Muscle layer of duodenum (tissue), 2 donors: Measurements from ENCODE around the gene IWS1.

ENCODE experiments used
- H3K27ac ChIP-seq: one replicate; pipeline ENCODE4 v1.7.0; 2013; ENCODE audit warnings: mild to moderate bottlenecking, low read length
- H3K27me3 ChIP-seq: one replicate; pipeline ENCODE4 v1.7.0; 2013; ENCODE audit warnings: low read depth, mild to moderate bottlenecking, control low read depth, low read length
- H3K36me3 ChIP-seq, 2 donors: one replicate each; pipeline ENCODE4 v1.7.0; 2013; ENCODE audit warnings: low read length in 2 of 2, control low read depth in 1 of 2, mild to moderate bottlenecking in 1 of 2; ENCODE audit not compliant: insufficient read depth in 2 of 2, control insufficient read depth in 1 of 2
- H3K4me1 ChIP-seq, 2 donors: one replicate each; pipeline ENCODE4 v1.7.0; 2013; ENCODE audit warnings: low read length in 2 of 2, mild to moderate bottlenecking in 2 of 2, control low read depth in 1 of 2, moderate library complexity in 1 of 2; ENCODE audit not compliant: insufficient read depth in 2 of 2, control insufficient read depth in 1 of 2
- H3K4me3 ChIP-seq, 2 donors: one replicate each; pipeline ENCODE4 v1.7.0; 2013; ENCODE audit warnings: low read length in 2 of 2, low read depth in 1 of 2, mild to moderate bottlenecking in 1 of 2
- H3K9me3 ChIP-seq, 2 donors: one replicate each; pipeline ENCODE4 v1.7.0; 2013; ENCODE audit warnings: low read length in 2 of 2, control low read depth in 1 of 2, mild to moderate bottlenecking in 1 of 2; ENCODE audit not compliant: control insufficient read depth in 1 of 2
- donor health status: healthy.

IWS1 gene

DNA sequence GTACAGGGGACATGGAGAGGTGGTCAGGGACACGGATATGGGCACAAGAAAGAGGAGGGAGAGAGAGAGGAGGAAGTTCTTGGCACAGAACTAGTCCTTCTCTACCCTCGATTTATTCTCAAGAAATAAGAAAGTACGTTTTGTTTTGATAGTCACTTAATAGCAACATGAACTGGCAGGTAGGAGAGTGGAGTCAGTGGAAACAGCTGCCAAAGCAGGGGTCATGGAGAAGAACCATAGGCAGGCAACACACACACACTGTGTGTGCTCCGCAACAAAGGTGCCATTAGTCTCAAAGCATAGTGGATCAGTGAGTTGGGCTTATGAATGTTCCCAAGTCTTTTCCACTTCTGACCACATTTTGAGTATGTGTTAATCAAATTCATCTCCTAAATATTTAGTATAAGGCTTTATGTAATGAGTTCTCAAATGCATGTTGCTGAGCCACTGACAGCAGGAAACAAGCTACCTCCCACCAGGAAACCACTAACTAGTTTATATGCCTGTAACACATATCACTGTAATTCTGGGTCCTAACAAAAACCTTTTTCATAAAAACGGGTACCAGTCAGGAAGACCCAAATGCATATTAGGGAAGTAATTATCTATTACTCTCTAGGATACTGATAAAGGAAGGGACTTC, 41.1 kb downstream of the IWS1 start:
- Histone ChIP-seq H3K27ac (no peak overlapping the region), H3K27me3 (no peaks in the 10 kb centered on the region), H3K4me1 (no peaks in the 10 kb centered on the region), H3K4me3 (no peak overlapping the region), H3K36me3 (peaks cover 71 to 75% of the 10 kb centered on the region in 2 donors), H3K9me3 (no peaks in the 10 kb centered on the region)

GRCh38 chr2:127482031-127482430, 44.3 kb downstream of the IWS1 start:
- Histone ChIP-seq H3K27me3 (no peaks in the 10 kb centered on the region), H3K36me3 (peaks cover 50 to 52% of the 10 kb centered on the region in 2 donors), H3K27ac (no peak overlapping the region), H3K4me1 (no peaks in the 10 kb centered on the region), H3K9me3 (no peaks in the 10 kb centered on the region), H3K4me3 (no peak overlapping the region)

GRCh38 chr2:127479866-127480743, 46.2 kb downstream of the IWS1 start:
- H3K9me3 ChIP-seq: no peaks in the 10 kb centered on the region
- H3K4me3 ChIP-seq: no peak overlapping the region
- peaks cover 31 to 33% of the 10 kb centered on the region in 2 donors for H3K36me3 ChIP-seq
- H3K4me1 ChIP-seq: no peaks in the 10 kb centered on the region
- H3K27ac ChIP-seq: no peak overlapping the region
- no peaks in the 10 kb centered on the region for H3K27me3 ChIP-seq

DNA sequence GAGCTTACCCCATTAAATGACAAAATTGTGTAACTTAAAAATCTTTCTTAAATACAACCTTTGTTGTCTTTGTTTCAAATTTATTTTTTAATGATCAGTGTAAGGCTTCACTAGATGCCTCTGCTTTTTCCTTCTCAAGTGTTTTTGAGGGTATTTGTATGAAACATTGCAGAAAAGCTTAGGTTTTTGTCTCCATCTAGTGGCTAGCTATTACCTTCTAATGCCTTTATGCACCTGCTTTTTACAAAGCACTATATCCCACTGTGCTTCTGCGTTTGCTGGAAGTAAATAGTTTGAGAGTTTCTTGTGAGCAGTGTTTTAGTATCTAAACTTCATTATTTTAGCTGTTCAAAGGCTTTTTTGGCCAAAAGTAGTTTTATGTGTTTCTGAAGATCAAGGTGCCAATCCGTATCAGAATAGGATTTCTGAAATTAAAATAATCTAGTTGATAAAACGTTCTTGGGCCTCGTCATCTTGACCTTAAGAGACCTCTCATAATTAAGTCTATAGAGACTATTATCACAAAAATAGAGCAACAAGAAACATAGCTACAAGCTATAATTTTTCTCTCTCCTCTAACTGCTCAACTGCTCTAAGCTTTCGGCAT, 47.0 kb downstream of the IWS1 start:
- Histone ChIP-seq H3K27me3 (no peaks in the 10 kb centered on the region), H3K4me1 (no peaks in the 10 kb centered on the region), H3K9me3 (no peaks in the 10 kb centered on the region), H3K27ac (no peak overlapping the region), H3K4me3 (no peak overlapping the region), H3K36me3 (peaks cover 29 to 30% of the 10 kb centered on the region in 2 donors)

- H3K36me3 ChIP-seq: peaks cover 8 to 9% of the 10 kb centered on the region in 2 donors
- H3K27ac ChIP-seq: no peak overlapping the region
- H3K27me3 ChIP-seq: no peaks in the 10 kb centered on the region
- H3K4me3 ChIP-seq: no peak overlapping the region
- H3K4me1 ChIP-seq: no peaks in the 10 kb centered on the region
- no peaks in the 10 kb centered on the region for H3K9me3 ChIP-seq
Measured at GRCh38 chr2:127475788-127476187, 50.5 kb downstream of the IWS1 start.

GRCh38 chr2:127472268-127472667, 54.0 kb downstream of the IWS1 start:
- no peak overlapping the region for H3K4me3 ChIP-seq
- no peaks in the 10 kb centered on the region for H3K9me3 ChIP-seq
- H3K27ac ChIP-seq: no peak overlapping the region
- H3K4me1 ChIP-seq: no peaks in the 10 kb centered on the region
- H3K36me3 ChIP-seq: peaks cover 0 to 13% of the 10 kb centered on the region in 2 donors
- no peaks in the 10 kb centered on the region for H3K27me3 ChIP-seq

- Histone ChIP-seq H3K27ac (no peak overlapping the region), H3K9me3 (no peaks in the 10 kb centered on the region), H3K36me3 (peaks cover 1 to 13% of the 10 kb centered on the region in 2 donors), H3K4me1 (no peaks in the 10 kb centered on the region), H3K27me3 (no peaks in the 10 kb centered on the region), H3K4me3 (no peak overlapping the region)
Measured at GRCh38 chr2:127471286-127471988, 54.9 kb downstream of the IWS1 start.

DNA sequence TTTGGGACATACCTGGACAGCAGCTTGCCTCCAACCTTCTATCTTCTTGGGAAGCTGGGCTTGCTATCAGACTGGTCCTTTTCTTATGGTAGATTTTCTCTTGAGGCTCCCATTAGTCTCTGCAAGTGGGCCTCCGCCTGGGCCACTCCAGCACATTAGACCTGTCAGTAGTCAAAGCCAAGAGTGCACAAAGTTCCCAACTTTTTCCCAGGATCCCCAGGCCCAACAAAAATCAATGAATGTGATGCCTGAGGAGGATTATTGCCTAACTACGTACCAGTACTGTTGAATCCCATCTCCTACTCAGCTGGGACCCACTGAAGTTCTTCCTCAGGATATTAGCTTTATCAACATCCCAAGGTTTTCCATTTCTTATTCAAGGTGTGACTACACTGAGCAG, 56.3 kb downstream of the IWS1 start:
- H3K4me1 ChIP-seq: no peaks in the 10 kb centered on the region
- H3K4me3 ChIP-seq: no peak overlapping the region
- no peaks in the 10 kb centered on the region for H3K9me3 ChIP-seq
- H3K27ac ChIP-seq: no peak overlapping the region
- H3K27me3 ChIP-seq: no peaks in the 10 kb centered on the region
- H3K36me3 ChIP-seq: peaks cover 5 to 13% of the 10 kb centered on the region in 2 donors

GRCh38 chr2:127469051-127469450, 57.2 kb downstream of the IWS1 start:
- no peaks in the 10 kb centered on the region for H3K27me3 ChIP-seq
- H3K4me1 ChIP-seq: no peaks in the 10 kb centered on the region
- H3K9me3 ChIP-seq: no peaks in the 10 kb centered on the region
- H3K27ac ChIP-seq: no peak overlapping the region
- H3K36me3 ChIP-seq: peaks cover 5 to 13% of the 10 kb centered on the region in 2 donors
- no peak overlapping the region for H3K4me3 ChIP-seq

- Histone ChIP-seq H3K4me3 (no peak overlapping the region), H3K9me3 (no peaks in the 10 kb centered on the region), H3K4me1 (no peaks in the 10 kb centered on the region), H3K36me3 (peaks cover 5 to 13% of the 10 kb centered on the region in 2 donors), H3K27ac (no peak overlapping the region), H3K27me3 (no peaks in the 10 kb centered on the region)
Measured at GRCh38 chr2:127465258-127465657, 61.0 kb downstream of the IWS1 start.
